ENCODE measurements around the gene CFAP46.
A peak's percentile ranks its signal among the peaks of the same experiment; 100 is the strongest.

CFAP46 gene

GRCh38 chr10:132942101-132943057, at the start of gene CFAP46:
CFAP46 (minus strand) TSS chr10:132942570; CDS start chr10:132942484, 86 bp downstream.
- TF ChIP-seq GATA2 (IDR thresholded peaks at IDR 0.05; ENCODE audit: low read depth, low read length) (no peak), GATA3 (IDR thresholded peaks at IDR 0.05; ENCODE audit: low read depth, low read length) (no peak)

- TF ChIP-seq GATA2 (IDR thresholded peaks at IDR 0.05; ENCODE audit: low read depth, low read length) = no peak
- TF ChIP-seq GATA3 (IDR thresholded peaks at IDR 0.05; ENCODE audit: low read depth, low read length) = no peak
Observed at GRCh38 chr10:132991706-132992432, 49.5 kb upstream of the CFAP46 start.

GRCh38 chr10:132990684-132991545, 48.5 kb upstream of the CFAP46 start:
- TF ChIP-seq GATA3 (IDR thresholded peaks at IDR 0.05; ENCODE audit: low read depth, low read length) (no peak), GATA2 (IDR thresholded peaks at IDR 0.05; ENCODE audit: low read depth, low read length) (no peak)

- no peak for TF ChIP-seq GATA2 (IDR thresholded peaks at IDR 0.05; ENCODE audit: low read depth, low read length)
- no peak for TF ChIP-seq GATA3 (IDR thresholded peaks at IDR 0.05; ENCODE audit: low read depth, low read length)
Observed at GRCh38 chr10:132989476-132990415, 47.4 kb upstream of the CFAP46 start.

GRCh38 chr10:132988988-132989387, 46.6 kb upstream of the CFAP46 start:
- TF ChIP-seq GATA3 (IDR thresholded peaks at IDR 0.05; ENCODE audit: low read depth, low read length) (no peak), GATA2 (IDR thresholded peaks at IDR 0.05; ENCODE audit: low read depth, low read length) (no peak)

GRCh38 chr10:132987671-132988571, 45.6 kb upstream of the CFAP46 start:
- TF ChIP-seq GATA2 (IDR thresholded peaks at IDR 0.05; ENCODE audit: low read depth, low read length) (peak; percentile 53; the same call in 1 of the 2 replicates), GATA3 (IDR thresholded peaks at IDR 0.05; ENCODE audit: low read depth, low read length) (no peak)

GRCh38 chr10:132986978-132987377, 44.6 kb upstream of the CFAP46 start:
- TF ChIP-seq GATA3 (IDR thresholded peaks at IDR 0.05; ENCODE audit: low read depth, low read length) (no peak), GATA2 (IDR thresholded peaks at IDR 0.05; ENCODE audit: low read depth, low read length) (no peak)

GRCh38 chr10:132986576-132986975, 44.2 kb upstream of the CFAP46 start:
- TF ChIP-seq GATA2 (IDR thresholded peaks at IDR 0.05; ENCODE audit: low read depth, low read length) (no peak), GATA3 (IDR thresholded peaks at IDR 0.05; ENCODE audit: low read depth, low read length) (no peak)

GRCh38 chr10:132986076-132986475, 43.7 kb upstream of the CFAP46 start:
- TF ChIP-seq GATA2 (IDR thresholded peaks at IDR 0.05; ENCODE audit: low read depth, low read length) (no peak), GATA3 (IDR thresholded peaks at IDR 0.05; ENCODE audit: low read depth, low read length) (no peak)

- no peak for TF ChIP-seq GATA3 (IDR thresholded peaks at IDR 0.05; ENCODE audit: low read depth, low read length)
- no peak for TF ChIP-seq GATA2 (IDR thresholded peaks at IDR 0.05; ENCODE audit: low read depth, low read length)
Observed at GRCh38 chr10:132985546-132985900, 43.2 kb upstream of the CFAP46 start.

- no peak for TF ChIP-seq GATA2 (IDR thresholded peaks at IDR 0.05; ENCODE audit: low read depth, low read length)
- TF ChIP-seq GATA3 (IDR thresholded peaks at IDR 0.05; ENCODE audit: low read depth, low read length) = no peak
Observed at GRCh38 chr10:132984801-132985545, 42.6 kb upstream of the CFAP46 start.

Measured in SH-SY5Y (cell line).